ENCODE results near the gene FUT7. TPM values are rescaled to one million over a fixed set of nuclear protein-coding genes. Genes with fewer than 3 reads are reported as not detected.

The FUT7 gene
- total RNA-seq, 1 donor from 2014 or later = 5.0 TPM

GRCh38 chr9:137000177-137000930 is 31.5 kb downstream of the FUT7 start:
- intact Hi-C loops (cut with micrococcal nuclease) = loop anchor here (1.0 kb wide), 1 partner anchor 34 kb away; no protein-coding TSS in a partner anchor
- no peaks in the 10 kb centered on the region for H3K27me3 Mint-ChIP-seq
- no peaks in the 10 kb centered on the region for H3K9me3 Mint-ChIP-seq
- H3K36me3 Mint-ChIP-seq (ENCODE audit: low read depth) = no peaks in the 10 kb centered on the region
- ATAC-seq (ENCODE audit: low read depth) = peak; percentile 69
- H3K4me3 Mint-ChIP-seq = peak overlapping the region; percentile 75
- POLR2A ChIA-PET = interaction anchor here (0.6 to 3.3 kb wide), 9 partner anchors 8 to 423 kb away, joined by 4 to 38 read pairs (median 4); partner anchors contain the start of genes EXD3, NOXA1, NPDC1 and PAXX
- no peak for DNase-seq
- H3K27ac Mint-ChIP-seq = peak overlapping the region; percentile 83
- TF ChIP-seq, protein P1, sequence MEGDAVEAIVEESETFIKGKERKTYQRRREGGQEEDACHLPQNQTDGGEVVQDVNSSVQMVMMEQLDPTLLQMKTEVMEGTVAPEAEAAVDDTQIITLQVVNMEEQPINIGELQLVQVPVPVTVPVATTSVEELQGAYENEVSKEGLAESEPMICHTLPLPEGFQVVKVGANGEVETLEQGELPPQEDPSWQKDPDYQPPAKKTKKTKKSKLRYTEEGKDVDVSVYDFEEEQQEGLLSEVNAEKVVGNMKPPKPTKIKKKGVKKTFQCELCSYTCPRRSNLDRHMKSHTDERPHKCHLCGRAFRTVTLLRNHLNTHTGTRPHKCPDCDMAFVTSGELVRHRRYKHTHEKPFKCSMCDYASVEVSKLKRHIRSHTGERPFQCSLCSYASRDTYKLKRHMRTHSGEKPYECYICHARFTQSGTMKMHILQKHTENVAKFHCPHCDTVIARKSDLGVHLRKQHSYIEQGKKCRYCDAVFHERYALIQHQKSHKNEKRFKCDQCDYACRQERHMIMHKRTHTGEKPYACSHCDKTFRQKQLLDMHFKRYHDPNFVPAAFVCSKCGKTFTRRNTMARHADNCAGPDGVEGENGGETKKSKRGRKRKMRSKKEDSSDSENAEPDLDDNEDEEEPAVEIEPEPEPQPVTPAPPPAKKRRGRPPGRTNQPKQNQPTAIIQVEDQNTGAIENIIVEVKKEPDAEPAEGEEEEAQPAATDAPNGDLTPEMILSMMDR (IDR thresholded peaks at IDR 0.05) = no peak
- CTCF ChIA-PET = interaction anchor here (0.6 to 2.3 kb wide), 7 partner anchors 9 to 158 kb away, joined by 3 to 8 read pairs (median 3); partner anchors contain the start of genes ABCA2, AJM1 and FUT7
- H3K4me1 Mint-ChIP-seq = peaks cover 55% of the 10 kb centered on the region

DNA sequence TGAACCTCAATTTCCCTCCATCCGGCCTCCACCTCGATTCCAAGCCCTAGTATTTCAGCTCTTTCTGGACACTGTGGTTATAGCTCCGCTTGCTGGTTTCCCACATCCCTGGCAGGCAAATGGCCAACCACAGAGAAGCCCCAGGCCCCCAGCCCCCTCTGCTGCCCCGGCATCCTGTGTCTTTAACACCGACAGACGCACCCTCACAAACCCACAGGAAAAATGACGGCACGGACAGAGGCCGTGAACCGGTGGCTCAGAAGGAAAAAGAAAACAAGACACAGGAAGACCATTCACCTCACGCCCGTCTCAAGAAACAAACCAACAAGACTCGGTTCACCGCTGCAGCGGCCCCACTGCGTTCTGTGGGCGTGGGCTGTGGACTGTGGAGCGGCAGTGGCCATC is 34.1 kb downstream of the FUT7 start:
- intact Hi-C loops (cut with micrococcal nuclease) = no loop called here
- no peak for ATAC-seq (ENCODE audit: low read depth)

DNA sequence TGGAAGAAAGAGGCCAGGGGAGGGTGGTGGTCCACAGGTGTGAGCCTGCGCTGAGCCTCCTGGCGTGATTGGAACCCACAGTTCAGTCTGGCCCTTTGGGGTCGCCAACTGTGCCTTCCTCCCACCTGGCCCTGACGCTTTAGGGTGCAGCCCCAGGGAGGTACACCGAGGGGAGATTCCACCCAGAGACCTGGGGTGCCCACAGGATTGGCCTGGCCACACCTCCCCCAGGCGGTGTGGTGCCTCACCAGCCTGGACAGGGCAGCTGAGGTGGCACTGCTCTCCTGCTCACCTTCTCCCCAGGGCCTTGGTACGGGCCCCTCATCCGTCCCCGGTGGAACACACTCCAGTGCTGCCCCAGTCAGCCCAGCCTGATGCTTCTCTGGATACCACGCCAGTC is 34.5 kb downstream of the FUT7 start:
- no peaks in the 10 kb centered on the region for H3K9me3 Mint-ChIP-seq
- ChIA-PET CTCF (interaction anchor here (2.7 to 2.9 kb wide), 2 partner anchors 32 to 38 kb away, joined by 8 to 11 read pairs; no protein-coding TSS in a partner anchor), POLR2A (interaction anchor here (1.6 kb wide), 1 partner anchor 50 kb away, joined by 3 read pairs; no protein-coding TSS in a partner anchor)
- ATAC-seq (ENCODE audit: low read depth) (no peak), DNase-seq (no peak)
- H3K27ac Mint-ChIP-seq = peak overlapping the region; percentile 68
- peaks cover 7% of the 10 kb centered on the region for H3K36me3 Mint-ChIP-seq (ENCODE audit: low read depth)
- H3K27me3 Mint-ChIP-seq = no peaks in the 10 kb centered on the region
- peaks cover 72% of the 10 kb centered on the region for H3K4me1 Mint-ChIP-seq
- intact Hi-C loops (cut with micrococcal nuclease) = no loop called here
- H3K4me3 Mint-ChIP-seq = peak overlapping the region; percentile 53
- TF ChIP-seq, protein P1 (IDR thresholded peaks at IDR 0.05) = no peak

More for the DNA sequence above, 34.1 kb downstream of the FUT7 start:
- Mint-ChIP-seq H3K4me1 (peaks cover 68% of the 10 kb centered on the region), H3K27ac (peak overlapping the region; percentile 68), H3K4me3 (peak overlapping the region; percentile 53), H3K36me3 (ENCODE audit: low read depth) (peaks cover 7% of the 10 kb centered on the region), H3K27me3 (no peaks in the 10 kb centered on the region), H3K9me3 (no peaks in the 10 kb centered on the region)
- ChIA-PET CTCF (interaction anchor here (2.9 kb wide), 1 partner anchor 37 kb away, joined by 8 read pairs; no protein-coding TSS in a partner anchor), POLR2A (interaction anchor here (0.6 kb wide), 1 partner anchor 261 kb away, joined by 4 read pairs; no protein-coding TSS in a partner anchor)
- TF ChIP-seq, protein P1 (IDR thresholded peaks at IDR 0.05) = no peak
- no peak for DNase-seq

GRCh38 chr9:136996361-136997292 is 35.3 kb downstream of the FUT7 start, which contains the start of gene CLIC3:
Gene CLIC3, minus strand, starts transcription at chr9:136996568. Its CDS starts 25 bp downstream, at chr9:136996543.
- DNase-seq (peak; percentile 40), ATAC-seq (ENCODE audit: low read depth) (no peak)
- Mint-ChIP-seq H3K27me3 (no peaks in the 10 kb centered on the region), H3K4me3 (peak within 1 kb of the TSS; percentile 15), H3K27ac (peak within 1 kb of the TSS; percentile 18), H3K36me3 (ENCODE audit: low read depth) (peaks cover 7% of the 10 kb centered on the region), H3K4me1 (peaks cover 72% of the 10 kb centered on the region), H3K9me3 (no peaks in the 10 kb centered on the region)
- CTCF ChIA-PET = interaction anchor here (1.0 to 2.9 kb wide), 3 partner anchors 33 to 49 kb away, joined by 3 to 11 read pairs (median 8); no protein-coding TSS in a partner anchor
- intact Hi-C loops (cut with micrococcal nuclease) = no loop called here
- POLR2A ChIA-PET = interaction anchor here (0.5 to 2.0 kb wide), 8 partner anchors 10 to 269 kb away, joined by 3 to 7 read pairs (median 3); partner anchors contain the start of genes ABCA2 and EDF1
- TF ChIP-seq, protein P1 (IDR thresholded peaks at IDR 0.05) = no peak

All from activated B cell treated with CpG ODN at 0.5 μM for 24 hours (primary cell).